GM12875 (cell line): ENCODE data around the gene PLEKHG7.
"Not testable (repeated sequence)": the region's sequence is repeated elsewhere in the genome, so short reads cannot be mapped to it uniquely, and the experiment has no call there.

ENCODE experiments used
- H3K4me3 ChIP-seq: one replicate; pipeline ENCODE4 v1.5.1; 2011; ENCODE audit warnings: low read depth, low read length, control low read depth
- TF ChIP-seq, protein P1 (sequence below): IDR thresholded peaks from 2 replicates; pipeline ENCODE4 v1.5.1; 2011; ENCODE audit warnings: low read depth, mild to moderate bottlenecking, control low read depth, inconsistent platforms, low read length, moderate library complexity, borderline replicate concordance; ENCODE audit not compliant: insufficient read depth

The PLEKHG7 gene

DNA sequence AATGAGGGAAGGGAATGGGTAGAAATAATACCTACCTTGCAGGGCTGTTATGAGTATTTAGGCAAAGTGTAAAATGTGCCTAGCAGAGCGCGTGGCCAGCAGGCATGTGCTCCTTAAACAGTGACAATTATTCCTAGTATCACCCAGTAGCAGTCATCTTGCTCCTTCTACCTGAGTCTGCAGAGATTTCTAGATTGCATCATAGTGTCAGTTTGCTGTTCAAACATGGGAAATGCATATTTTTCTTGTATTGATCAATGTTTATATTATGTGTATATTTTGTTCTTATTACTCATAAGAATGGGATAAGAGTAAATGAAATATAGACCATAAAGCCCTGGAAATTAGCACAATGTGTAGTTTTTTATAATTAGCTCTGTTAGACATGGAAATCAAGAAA, 37.3 kb upstream of the PLEKHG7 start:
- TF ChIP-seq, protein P1, sequence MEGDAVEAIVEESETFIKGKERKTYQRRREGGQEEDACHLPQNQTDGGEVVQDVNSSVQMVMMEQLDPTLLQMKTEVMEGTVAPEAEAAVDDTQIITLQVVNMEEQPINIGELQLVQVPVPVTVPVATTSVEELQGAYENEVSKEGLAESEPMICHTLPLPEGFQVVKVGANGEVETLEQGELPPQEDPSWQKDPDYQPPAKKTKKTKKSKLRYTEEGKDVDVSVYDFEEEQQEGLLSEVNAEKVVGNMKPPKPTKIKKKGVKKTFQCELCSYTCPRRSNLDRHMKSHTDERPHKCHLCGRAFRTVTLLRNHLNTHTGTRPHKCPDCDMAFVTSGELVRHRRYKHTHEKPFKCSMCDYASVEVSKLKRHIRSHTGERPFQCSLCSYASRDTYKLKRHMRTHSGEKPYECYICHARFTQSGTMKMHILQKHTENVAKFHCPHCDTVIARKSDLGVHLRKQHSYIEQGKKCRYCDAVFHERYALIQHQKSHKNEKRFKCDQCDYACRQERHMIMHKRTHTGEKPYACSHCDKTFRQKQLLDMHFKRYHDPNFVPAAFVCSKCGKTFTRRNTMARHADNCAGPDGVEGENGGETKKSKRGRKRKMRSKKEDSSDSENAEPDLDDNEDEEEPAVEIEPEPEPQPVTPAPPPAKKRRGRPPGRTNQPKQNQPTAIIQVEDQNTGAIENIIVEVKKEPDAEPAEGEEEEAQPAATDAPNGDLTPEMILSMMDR: no peak
- H3K4me3 ChIP-seq: no peak overlapping the region

DNA sequence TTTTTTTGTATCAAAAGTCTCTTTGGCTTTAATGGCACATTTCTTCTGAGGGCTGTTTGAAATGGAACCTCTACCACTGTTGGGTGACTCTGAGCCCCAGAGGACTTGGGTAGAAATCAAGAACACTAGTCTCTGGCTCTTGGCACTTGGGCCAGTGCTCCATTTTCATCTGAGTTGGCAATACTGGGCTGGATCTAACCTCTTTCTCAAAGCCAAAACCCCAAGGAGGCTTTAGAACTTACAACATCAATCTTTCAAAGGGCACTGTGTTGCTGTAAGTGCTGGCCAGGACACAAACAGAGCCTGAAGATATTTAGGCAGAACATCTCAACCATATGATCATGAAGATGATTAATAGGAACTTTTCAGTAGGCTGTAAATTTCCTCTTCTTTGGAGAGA, 34.0 kb upstream of the PLEKHG7 start:
- TF ChIP-seq, protein P1: no peak
- no peak overlapping the region for H3K4me3 ChIP-seq

- H3K4me3 ChIP-seq: not testable (repeated sequence)
Measured at GRCh38 chr12:92671524-92671923, 31.3 kb upstream of the PLEKHG7 start.

DNA sequence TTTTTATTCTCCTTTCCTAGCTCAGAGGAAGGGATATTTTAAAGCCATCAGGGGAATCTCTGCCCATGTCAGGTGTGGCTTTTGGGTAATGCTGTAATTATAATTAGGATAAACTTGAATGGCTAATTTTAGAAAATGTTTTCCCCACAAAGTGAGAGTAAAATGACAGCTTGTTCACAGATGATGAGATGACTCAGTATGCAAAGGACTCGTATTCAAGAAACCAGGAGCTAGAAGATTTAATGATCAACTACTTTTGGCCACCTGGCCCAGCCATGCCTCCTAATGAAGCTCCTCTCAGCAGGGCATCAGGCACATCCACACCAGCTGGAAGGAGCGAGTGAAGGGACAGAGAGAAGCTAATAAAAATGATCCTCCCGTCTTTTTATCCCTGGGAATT, 29.0 kb upstream of the PLEKHG7 start:
- TF ChIP-seq, protein P1: no peak
- no peak overlapping the region for H3K4me3 ChIP-seq

- TF ChIP-seq, protein P1: no peak
- H3K4me3 ChIP-seq: no peak overlapping the region
Measured at GRCh38 chr12:92674500-92674899, 28.3 kb upstream of the PLEKHG7 start.

- TF ChIP-seq, protein P1: no peak
- H3K4me3 ChIP-seq: no peak overlapping the region
Measured at GRCh38 chr12:92675092-92675865, 27.5 kb upstream of the PLEKHG7 start.

DNA sequence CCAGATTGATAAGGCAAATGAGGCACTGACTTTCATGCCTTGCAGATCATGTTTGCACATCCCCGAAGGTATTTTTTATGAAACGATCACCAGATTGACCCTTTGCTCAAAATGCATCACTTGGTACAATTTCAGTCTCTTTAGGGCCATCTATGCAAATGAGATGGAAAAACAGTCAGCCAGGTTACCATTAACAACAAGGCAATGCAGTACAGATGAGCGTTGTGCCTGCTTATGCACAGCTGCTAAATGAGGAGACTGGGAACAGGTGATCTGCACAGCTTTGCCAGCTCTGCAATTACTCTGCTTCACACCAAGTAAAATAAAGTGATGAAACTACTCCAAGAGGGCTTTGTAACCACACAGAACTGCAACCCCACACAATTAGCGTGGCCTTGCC, 26.1 kb upstream of the PLEKHG7 start:
- TF ChIP-seq, protein P1: no peak
- H3K4me3 ChIP-seq: no peak overlapping the region

- no peak overlapping the region for H3K4me3 ChIP-seq
- TF ChIP-seq, protein P1: no peak
Measured at GRCh38 chr12:92690601-92691000, 12.2 kb upstream of the PLEKHG7 start.
